H1 (cell line): Measurements from ENCODE around the gene PDGFB. TPM values are rescaled to one million over a fixed set of nuclear protein-coding genes. Genes with fewer than 3 reads are reported as not detected.
A peak's percentile ranks its signal among the peaks of the same experiment; 100 is the strongest.

ENCODE experiments used
- CTCF ChIA-PET: fragments of 300-600 bp; sonication (Branson Sonifier 250); formaldehyde crosslinking; loops from one replicate; lab custom pipeline; 2021; ENCODE audit not compliant: partially characterized antibody; lab: Charles Lee
- POLR2A ChIA-PET: fragments of 300-600 bp; sonication (Branson Sonifier 250); formaldehyde crosslinking; loops from one replicate; lab custom pipeline; 2021; ENCODE audit warnings: inconsistent platforms; ENCODE audit not compliant: partially characterized antibody; lab: Charles Lee
- DNase-seq, 2 experiments: peaks; one replicate each; pipeline versions ENCODE4 v3.0.0 to v3.0.0-alpha.2; 2010 to 2022; ENCODE audit warnings: low spot score in 2 of 2, low read depth in 1 of 2, mixed read lengths in 1 of 2
- FAIRE-seq: peaks from 2 replicates; lab custom pipeline; 2011; peaks lifted over from hg19 to GRCh38; lab: Jason Lieb, UNC
- H2AFZ ChIP-seq: 2 replicates; pipeline ENCODE4 v1.8.1; 2012; ENCODE audit warnings: low read length, inconsistent platforms
- H2AK5ac ChIP-seq: 2 replicates; pipeline ENCODE4 v1.6.1; 2013; ENCODE audit warnings: low read depth, low read length
- H2BK120ac ChIP-seq: replicated peaks from 2 replicates; pipeline ENCODE3; 2013; ENCODE audit warnings: low read depth, low read length, inconsistent platforms
- H2BK12ac ChIP-seq: 2 replicates; pipeline ENCODE4 v1.6.1; 2013; ENCODE audit warnings: low read depth, low read length
- H2BK15ac ChIP-seq: 2 replicates; pipeline ENCODE4 v1.6.1; 2013; ENCODE audit warnings: low read length
- H2BK20ac ChIP-seq: 2 replicates; pipeline ENCODE4 v1.6.1; 2013; ENCODE audit warnings: low read length
- H2BK5ac ChIP-seq: 2 replicates; pipeline ENCODE4 v1.6.1; 2013; ENCODE audit warnings: low read depth, low read length
- H3K14ac ChIP-seq: 2 replicates; pipeline ENCODE4 v1.6.1; 2013; ENCODE audit warnings: inconsistent platforms; ENCODE audit not compliant: insufficient read length
- H3K18ac ChIP-seq: 2 replicates; pipeline ENCODE4 v1.6.1; 2013; ENCODE audit warnings: low read length; ENCODE audit errors: extremely low read depth
- H3K23ac ChIP-seq: 2 replicates; pipeline ENCODE4 v1.6.1; 2013; ENCODE audit warnings: inconsistent platforms; ENCODE audit not compliant: insufficient read length
- H3K23me2 ChIP-seq: 2 replicates; pipeline ENCODE4 v1.6.1; 2013; ENCODE audit warnings: low read depth, low read length
- H3K27ac ChIP-seq: 2 replicates; pipeline ENCODE4 v1.6.1; 2011; ENCODE audit warnings: low read depth, low read length, inconsistent platforms
- H3K27me3 ChIP-seq, 4 experiments: replicated peaks in 1 of 4; 1 replicate in 1 of 4; 2 replicates in 3 of 4; pipeline versions ENCODE4 v1.6.1 to v1.8.1; 2011 to 2013; ENCODE audit warnings: low read length in 3 of 4, mild to moderate bottlenecking in 3 of 4, inconsistent platforms in 2 of 4, mixed read lengths in 2 of 4, moderate library complexity in 1 of 4; ENCODE audit not compliant: control insufficient read depth in 3 of 4, insufficient read depth in 3 of 4; ENCODE audit errors: extremely low read depth in 1 of 4
- H3K36me3 ChIP-seq, 4 experiments: 2 replicates each; pipeline versions ENCODE4 v1.6.1 to v1.8.1; 2011 to 2013; ENCODE audit warnings: mild to moderate bottlenecking in 4 of 4, low read length in 3 of 4, moderate library complexity in 2 of 4, control low read depth in 1 of 4, inconsistent platforms in 1 of 4; ENCODE audit not compliant: insufficient read depth in 4 of 4, control insufficient read depth in 2 of 4
- H3K4ac ChIP-seq: replicated peaks from 2 replicates; pipeline ENCODE3; 2013; ENCODE audit warnings: low read length, low read depth, mixed read lengths, inconsistent platforms; ENCODE audit not compliant: insufficient read length
- H3K4me1 ChIP-seq, 4 experiments: replicated peaks in 1 of 4; 1 replicate in 1 of 4; 2 replicates in 3 of 4; pipeline versions ENCODE4 v1.6.1 to v1.8.1; 2011 to 2013; ENCODE audit warnings: low read length in 3 of 4, inconsistent platforms in 2 of 4, mixed read lengths in 1 of 4; ENCODE audit not compliant: insufficient read depth in 4 of 4, control insufficient read depth in 3 of 4
- H3K4me2 ChIP-seq, 2 experiments: 2 replicates each; pipeline versions ENCODE4 v1.6.1 to v1.8.1; 2011 to 2013; ENCODE audit warnings: low read depth in 2 of 2, low read length in 2 of 2, control low read depth in 1 of 2, inconsistent platforms in 1 of 2, mild to moderate bottlenecking in 1 of 2; ENCODE audit not compliant: insufficient read depth in 1 of 2
- H3K4me3 ChIP-seq, 4 experiments: fragments of 200-600, 300-600 bp in 1 of 4; sonication (generic), shearing (Covaris generic), sonication (Bioruptor Twin) in 1 of 4; 2 replicates each; pipeline versions ENCODE4 v1.5.1 to v1.8.1; 2011 to 2016; ENCODE audit warnings: low read length in 4 of 4, low read depth in 3 of 4, control low read depth in 2 of 4, inconsistent platforms in 2 of 4, mild to moderate bottlenecking in 2 of 4, mixed read lengths in 1 of 4, moderate library complexity in 1 of 4; ENCODE audit not compliant: insufficient read depth in 2 of 4; ENCODE audit errors: extremely low read depth in 1 of 4
- H3K56ac ChIP-seq: replicated peaks from 2 replicates; pipeline ENCODE3; 2013; ENCODE audit warnings: low read depth, mild to moderate bottlenecking, mixed read lengths, low read length, inconsistent platforms; ENCODE audit not compliant: insufficient read length
- H3K79me1 ChIP-seq: 2 replicates; pipeline ENCODE4 v1.6.1; 2013; ENCODE audit warnings: low read depth, low read length, control low read depth
- H3K79me2 ChIP-seq, 2 experiments: 2 replicates each; pipeline versions ENCODE4 v1.6.1 to v1.8.1; 2012 to 2013; ENCODE audit warnings: low read length in 2 of 2, mild to moderate bottlenecking in 2 of 2, inconsistent platforms in 1 of 2; ENCODE audit not compliant: insufficient read depth in 2 of 2, control insufficient read depth in 1 of 2
- H3K9ac ChIP-seq, 4 experiments: replicated peaks in 1 of 4; 1 replicate in 1 of 4; 2 replicates in 3 of 4; pipeline versions ENCODE4 v1.6.1 to v1.8.1; 2011 to 2013; ENCODE audit warnings: low read depth in 3 of 4, low read length in 3 of 4, control low read depth in 2 of 4, mild to moderate bottlenecking in 2 of 4, moderate library complexity in 2 of 4, inconsistent platforms in 1 of 4; ENCODE audit errors: extremely low read depth in 1 of 4
- H3K9me3 ChIP-seq, 2 experiments: 2 replicates each; pipeline versions ENCODE4 v1.6.1 to v1.8.1; 2012 to 2013; ENCODE audit warnings: mild to moderate bottlenecking in 2 of 2, moderate library complexity in 2 of 2, control low read depth in 1 of 2, inconsistent platforms in 1 of 2, low read depth in 1 of 2, low read length in 1 of 2, mixed read lengths in 1 of 2; ENCODE audit not compliant: insufficient read depth in 2 of 2
- H4K20me1 ChIP-seq, 2 experiments: replicated peaks in 1 of 2; 2 replicates each; pipeline versions ENCODE3 to v1.8.1; 2011 to 2013; ENCODE audit warnings: inconsistent platforms in 2 of 2, low read length in 2 of 2, mild to moderate bottlenecking in 1 of 2; ENCODE audit not compliant: insufficient read depth in 2 of 2, control insufficient read depth in 1 of 2
- H4K5ac ChIP-seq: 2 replicates; pipeline ENCODE4 v1.6.1; 2013; ENCODE audit warnings: low read length, low read depth, mixed read lengths, inconsistent platforms; ENCODE audit not compliant: insufficient read length
- H4K8ac ChIP-seq: 2 replicates; pipeline ENCODE4 v1.8.0; 2013; ENCODE audit warnings: mild to moderate bottlenecking, moderate library complexity, low read length, inconsistent platforms; ENCODE audit not compliant: insufficient read depth; ENCODE audit errors: extremely low read depth
- H4K91ac ChIP-seq: replicated peaks from 2 replicates; pipeline ENCODE3; 2013; ENCODE audit warnings: low read length, mixed read lengths, inconsistent platforms; ENCODE audit not compliant: insufficient read length
- CBX8 ChIP-seq: fragments of 300-800, 300-1000 bp; sonication (generic); IDR thresholded peaks from 2 replicates; pipeline ENCODE4 v1.7.1; 2016; ENCODE audit warnings: low read depth, low read length, borderline replicate concordance
- EZH2 ChIP-seq: fragments of 200-600 bp; sonication (generic); IDR thresholded peaks from 2 replicates; pipeline ENCODE4 v1.7.1; 2012; ENCODE audit warnings: low read depth, mild to moderate bottlenecking, moderate library complexity, low read length, inconsistent platforms; ENCODE audit not compliant: severe bottlenecking
- GABPA ChIP-seq: IDR thresholded peaks from 2 replicates; pipeline ENCODE4 v1.6.1; 2011; ENCODE audit warnings: mild to moderate bottlenecking, low read length, moderate library complexity, borderline replicate concordance; ENCODE audit not compliant: insufficient read depth
- GTF2F1 ChIP-seq: IDR thresholded peaks from 2 replicates; pipeline ENCODE4 v1.6.1; 2012; ENCODE audit warnings: low read depth, low read length, improper control_type of control experiment, borderline replicate concordance
- MAFK ChIP-seq: IDR thresholded peaks from 2 replicates; pipeline ENCODE4 v1.6.1; 2012; ENCODE audit warnings: low read depth, mild to moderate bottlenecking, improper control_type of control experiment, low read length
- POU5F1 ChIP-seq: IDR thresholded peaks from 2 replicates; pipeline ENCODE4 v1.6.1; 2011; ENCODE audit warnings: low read depth, mild to moderate bottlenecking, low read length, moderate library complexity
- SRF ChIP-seq: IDR thresholded peaks from 2 replicates; pipeline ENCODE4 v1.6.1; 2011; ENCODE audit warnings: mild to moderate bottlenecking, low read depth, low read length, moderate library complexity
- WGBS, 2 experiments: shearing (Covaris generic) in 1 of 2; methylation state at CpG; one replicate each; pipeline versions ENCODE4 v1.1.6 to v1.1.7; 2013 to 2015; ENCODE audit warnings: low lambda C conversion rate in 2 of 2, mixed read lengths in 2 of 2, inconsistent platforms in 1 of 2, low coverage in 1 of 2, missing lambda C conversion rate in 1 of 2; ENCODE audit not compliant: insufficient replicate concordance in 2 of 2, insufficient coverage in 1 of 2, insufficient read length in 1 of 2; ENCODE audit errors: extremely low coverage in 1 of 2, missing lambda C conversion rate in 1 of 2; 5-methylcytosine and 5-hydroxymethylcytosine counted together
- polyA plus RNA-seq, 7 experiments: library from polyadenylated mRNA; depleted of rRNA in 3 of 7; stranded (reverse) in 5 of 7; unstranded in 2 of 7; fragments of >200 nt in 5 of 7; fragments of 200-250 nt in 2 of 7; gene quantifications; 1 replicate in 5 of 7; 2 replicates in 1 of 7; 4 replicates in 1 of 7; pipeline versions ENCODE4 v1.2.1 to v1.2.3, GENCODE V29; 2011 to 2013; ENCODE audit warnings: missing spikeins in 2 of 7, mixed read lengths in 2 of 7
- total RNA-seq: library from RNA; stranded (reverse); fragmentation: NEBNext Ultra II Directional; extraction: Animal tissue kit (Norgen Biotek cat#: 25700); gene quantifications from 2 replicates; pipeline ENCODE4 v1.2.1, GENCODE V29; 2021

Gene PDGFB
- total and polyA plus RNA-seq, 2 of the 8 experiments (the other 6 are each of a cell fraction or from before 2014, with no cell fraction given), result 3.9 to 8.5 TPM

DNA sequence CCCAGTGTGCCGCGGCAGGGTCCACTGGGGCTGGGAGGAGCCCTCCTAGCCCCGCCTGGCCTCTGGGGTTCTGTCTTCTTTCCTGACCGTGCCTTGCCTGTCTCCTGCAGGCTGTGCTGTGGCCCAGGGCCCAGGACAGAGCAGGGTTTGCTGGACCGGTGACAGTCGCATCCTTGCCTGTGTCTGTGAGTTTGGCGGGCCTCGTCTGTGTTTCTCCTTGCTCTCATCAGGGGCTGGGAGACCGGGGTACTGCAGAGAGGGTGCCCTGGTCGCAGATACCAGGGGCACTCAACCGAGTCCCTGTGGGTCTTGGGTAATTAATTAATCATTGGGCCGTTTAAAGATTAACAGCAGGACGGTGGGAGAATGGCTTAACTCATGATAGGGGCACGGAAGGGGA, 44.8 kb upstream of the PDGFB start:
- Histone ChIP-seq H4K20me1 (peaks cover 0 to 1% of the 10 kb centered on the region in 2 experiments), H3K4me2 (no peak overlapping the region), H3K27me3 (no peaks in the 10 kb centered on the region), H2BK12ac (peak overlapping the region; percentile 77; the same call in 1 of the 2 replicates), H4K8ac (no peak overlapping the region), H3K23me2 (0 out of 2 replicates have a peak, but pooled peaks cover 2% of the 10 kb centered on the region), H2BK120ac (no peak overlapping the region), H3K56ac (no peak overlapping the region), H3K79me2 (no peaks in the 10 kb centered on the region), H3K4me3 (no peak overlapping the region), H4K91ac (no peak overlapping the region), H3K36me3 (no peaks in the 10 kb centered on the region), H3K14ac (no peak overlapping the region), H3K4me1 (peaks cover 0 to 9% (median 7%) of the 10 kb centered on the region in 4 experiments; a peak in 6 of 7 replicates), H4K5ac (no peak overlapping the region), H2BK5ac (no peak overlapping the region), H3K9ac (no peak overlapping the region; a peak in 1 of 7 replicates), H2AK5ac (no peak overlapping the region), H3K27ac (no peak overlapping the region), H2BK20ac (no peak overlapping the region), H3K79me1 (no peaks in the 10 kb centered on the region), H3K18ac (no peak overlapping the region), H3K9me3 (no peaks in the 10 kb centered on the region), H2BK15ac (0 out of 2 replicates have a peak overlapping the region, but pooled peaks have one; percentile 1), H2AFZ (no peak overlapping the region), H3K4ac (no peak overlapping the region), H3K23ac (no peak overlapping the region)
- 82% methylated on average over 14 of the region's 14 CpGs; no CpG with 5 or more reads in 1 of the 2 experiments for WGBS, 2 experiments
- ChIA-PET CTCF (interaction anchor here (0.6 to 3.2 kb wide), 11 partner anchors 10 to 143 kb away, joined by 3 to 14 read pairs (median 3); no protein-coding TSS in a partner anchor), POLR2A (interaction anchor here (1.0 to 37.3 kb wide), 4 partner anchors 14 to 80 kb away, joined by 3 to 692 read pairs (median 3); partner anchors contain the start of gene RPL3)
- TF ChIP-seq GTF2F1, result no peak
- TF ChIP-seq CBX8, result no peak
- TF ChIP-seq SRF, result no peak
- no peak for TF ChIP-seq MAFK
- TF ChIP-seq GABPA, result no peak
- no peak for TF ChIP-seq EZH2
- no peak for TF ChIP-seq POU5F1
- FAIRE-seq (no peak), DNase-seq (no peak)
